Tibial nerve (tissue), 4 donors: ENCODE data around the gene USP6NL. TPM values are rescaled to one million over a fixed set of nuclear protein-coding genes. Genes with fewer than 3 reads are reported as not detected.

Experiments
- DNase-seq, 2 donors: peaks; one replicate each; pipeline ENCODE4 v3.0.0-alpha.2; 2019; ENCODE audit warnings: low spot score in 2 of 2
- H3K27ac ChIP-seq, 4 donors: fragments of 200-600 bp; sonication (generic) in 3 of 4; one replicate each; pipeline ENCODE4 v1.5.1; 2017 to 2019; ENCODE audit warnings: mild to moderate bottlenecking in 1 of 4
- H3K27me3 ChIP-seq, 2 donors: fragments of 200-600 bp; sonication (generic) in 1 of 2; one replicate each; pipeline versions ENCODE4 v1.5.1 to v1.6.0; 2017 to 2019
- H3K36me3 ChIP-seq, 3 donors: fragments of 200-600 bp; sonication (generic); one replicate each; pipeline ENCODE4 v1.5.1; 2018 to 2019
- H3K4me1 ChIP-seq, 4 donors: fragments of 200-600 bp; sonication (generic) in 3 of 4; one replicate each; pipeline ENCODE4 v1.5.1; 2017 to 2019
- H3K4me3 ChIP-seq, 4 donors: fragments of 200-600 bp; sonication (generic) in 3 of 4; one replicate each; pipeline ENCODE4 v1.5.1; 2017 to 2019; ENCODE audit warnings: mild to moderate bottlenecking in 1 of 4, moderate library complexity in 1 of 4
- H3K9me3 ChIP-seq, 4 donors: fragments of 200-600 bp; sonication (generic) in 3 of 4; one replicate each; pipeline ENCODE4 v1.5.1; 2017 to 2019
- EP300 ChIP-seq, 2 donors: sonication (generic); formaldehyde crosslinking; IDR thresholded peaks; one replicate each; pipeline ENCODE4 v1.6.1; 2017; ENCODE audit warnings: antibody characterized with exemption in 2 of 2, mild to moderate bottlenecking in 1 of 2
- POLR2A ChIP-seq, 2 donors: fragments of 450-650 bp; IDR thresholded peaks; one replicate each; pipeline ENCODE4 v1.6.1; 2017; ENCODE audit warnings: antibody characterized with exemption in 2 of 2, mild to moderate bottlenecking in 2 of 2, moderate library complexity in 2 of 2
- WGBS, 2 donors: methylation state at CpG; one replicate each; pipeline ENCODE4 v1.1.5; 2018; 5-methylcytosine and 5-hydroxymethylcytosine counted together
- total RNA-seq, 4 donors: library from RNA; depleted of rRNA; stranded (reverse); fragments of >200 nt; gene quantifications; one replicate each; pipeline ENCODE4 v1.1.0, GENCODE V29; 2016
- TF ChIP-seq, protein P1 (sequence below), 5 experiments: fragments of 200-600 bp in 3 of 5; fragments of 450-650 bp in 2 of 5; sonication (generic) in 3 of 5; IDR thresholded peaks; one replicate each; pipeline ENCODE4 v1.5.1; 2016 to 2019; ENCODE audit warnings: antibody characterized with exemption in 5 of 5, mild to moderate bottlenecking in 3 of 5, moderate library complexity in 2 of 5

USP6NL gene
- total RNA-seq, 4 donors from 2014 or later: 21.8 to 33.9 (median 25.0) TPM

DNA sequence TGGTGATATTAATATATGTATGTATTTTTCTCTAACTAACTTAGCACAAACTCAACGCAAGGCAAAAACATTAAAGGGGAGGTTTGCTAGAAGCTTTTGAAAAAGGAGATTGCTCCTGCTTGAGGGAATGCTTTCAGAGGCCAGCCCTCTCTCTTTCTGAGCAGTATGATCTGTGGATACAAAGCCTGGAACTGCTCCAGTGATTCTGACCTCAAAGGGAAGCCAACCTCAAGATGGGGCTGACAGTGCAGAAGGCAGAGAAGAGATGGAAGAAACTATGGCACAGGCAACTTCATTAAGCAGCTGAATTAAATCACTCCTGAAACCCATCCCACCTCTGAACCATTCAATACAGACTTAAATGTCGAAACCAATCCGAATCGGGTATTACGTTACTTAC is 102.4 kb downstream of the USP6NL start:
- TF ChIP-seq, protein P1, sequence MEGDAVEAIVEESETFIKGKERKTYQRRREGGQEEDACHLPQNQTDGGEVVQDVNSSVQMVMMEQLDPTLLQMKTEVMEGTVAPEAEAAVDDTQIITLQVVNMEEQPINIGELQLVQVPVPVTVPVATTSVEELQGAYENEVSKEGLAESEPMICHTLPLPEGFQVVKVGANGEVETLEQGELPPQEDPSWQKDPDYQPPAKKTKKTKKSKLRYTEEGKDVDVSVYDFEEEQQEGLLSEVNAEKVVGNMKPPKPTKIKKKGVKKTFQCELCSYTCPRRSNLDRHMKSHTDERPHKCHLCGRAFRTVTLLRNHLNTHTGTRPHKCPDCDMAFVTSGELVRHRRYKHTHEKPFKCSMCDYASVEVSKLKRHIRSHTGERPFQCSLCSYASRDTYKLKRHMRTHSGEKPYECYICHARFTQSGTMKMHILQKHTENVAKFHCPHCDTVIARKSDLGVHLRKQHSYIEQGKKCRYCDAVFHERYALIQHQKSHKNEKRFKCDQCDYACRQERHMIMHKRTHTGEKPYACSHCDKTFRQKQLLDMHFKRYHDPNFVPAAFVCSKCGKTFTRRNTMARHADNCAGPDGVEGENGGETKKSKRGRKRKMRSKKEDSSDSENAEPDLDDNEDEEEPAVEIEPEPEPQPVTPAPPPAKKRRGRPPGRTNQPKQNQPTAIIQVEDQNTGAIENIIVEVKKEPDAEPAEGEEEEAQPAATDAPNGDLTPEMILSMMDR (IDR thresholded peaks at IDR 0.05): no peak
- no peak for TF ChIP-seq POLR2A (IDR thresholded peaks at IDR 0.05)
- no peak for TF ChIP-seq EP300 (IDR thresholded peaks at IDR 0.05)
- H3K36me3 ChIP-seq: peaks cover 0 to 20% (median 0%) of the 10 kb centered on the region in 3 donors
- no peaks in the 10 kb centered on the region for H3K9me3 ChIP-seq
- H3K4me3 ChIP-seq: no peak overlapping the region
- WGBS, 2 donors: 92 to 97% methylated on average over 5 of the region's 5 CpGs
- no peak overlapping the region for H3K27ac ChIP-seq
- H3K27me3 ChIP-seq: no peaks in the 10 kb centered on the region
- DNase-seq: no peak
- peaks cover 0 to 17% (median 0%) of the 10 kb centered on the region in 4 donors for H3K4me1 ChIP-seq

DNA sequence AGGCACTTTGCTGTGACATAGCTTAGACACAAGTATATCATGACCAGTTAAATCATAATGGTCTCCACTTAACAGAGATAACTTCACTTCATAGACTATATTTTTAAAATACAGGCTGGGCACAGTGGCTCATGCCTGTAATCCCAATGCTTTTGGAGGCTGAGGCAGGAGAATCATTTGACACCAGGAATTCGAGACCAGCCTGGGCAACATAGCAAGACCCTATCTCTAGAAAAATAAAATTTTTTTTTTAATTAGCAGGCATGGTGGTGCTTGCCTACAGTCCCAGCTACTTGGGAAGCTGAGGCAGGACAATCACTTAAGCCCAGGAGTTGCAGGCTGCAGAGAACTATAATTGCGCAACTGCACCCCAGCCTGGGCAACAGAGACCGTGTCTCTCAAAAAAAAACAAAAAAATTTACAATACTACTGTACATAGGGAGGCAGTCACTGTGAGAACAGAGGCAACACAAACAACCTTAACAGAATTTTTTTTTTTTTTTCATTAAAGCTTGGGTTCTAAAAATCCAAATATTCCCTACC is 105.1 kb downstream of the USP6NL start:
- Histone ChIP-seq H3K4me3 (no peak overlapping the region), H3K36me3 (peaks cover 0 to 20% (median 0%) of the 10 kb centered on the region in 3 donors)
- 80 to 81% methylated on average over 3 of the region's 3 CpGs for WGBS, 2 donors

DNA sequence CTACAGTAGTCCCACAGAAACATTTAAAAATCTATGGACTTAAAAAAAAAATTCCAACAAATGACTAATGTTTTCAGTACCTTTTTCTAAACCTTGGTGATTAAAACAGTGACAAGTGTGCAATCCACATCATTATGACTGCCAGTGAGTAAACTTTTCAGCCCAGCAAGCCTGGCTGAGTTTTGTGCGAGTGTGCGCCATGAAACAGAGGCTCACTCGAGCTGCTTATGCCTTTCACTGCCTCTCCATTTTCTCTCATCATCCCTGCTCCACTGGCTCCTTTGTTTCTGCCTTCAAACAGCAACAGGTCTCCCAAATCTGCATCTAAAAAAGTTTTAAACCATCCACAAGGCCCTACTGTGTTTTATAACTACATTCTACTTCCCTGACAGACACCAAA is 105.8 kb downstream of the USP6NL start:
- peaks cover 0 to 20% (median 0%) of the 10 kb centered on the region in 3 donors for H3K36me3 ChIP-seq
- WGBS, 2 donors: 60 to 65% methylated on average over 3 of the region's 3 CpGs
- H3K9me3 ChIP-seq: no peaks in the 10 kb centered on the region
- H3K4me3 ChIP-seq: no peak overlapping the region
- no peak overlapping the region for H3K27ac ChIP-seq
- peaks cover 0 to 10% (median 0%) of the 10 kb centered on the region in 4 donors for H3K4me1 ChIP-seq
- H3K27me3 ChIP-seq: no peaks in the 10 kb centered on the region
- no peak for DNase-seq
- TF ChIP-seq, protein P1 (IDR thresholded peaks at IDR 0.05): no peak
- TF ChIP-seq POLR2A (IDR thresholded peaks at IDR 0.05) (no peak), EP300 (IDR thresholded peaks at IDR 0.05) (no peak)

More for the DNA sequence above, 105.1 kb downstream of the USP6NL start:
- peaks cover 0 to 15% (median 0%) of the 10 kb centered on the region in 4 donors for H3K4me1 ChIP-seq
- no peak overlapping the region for H3K27ac ChIP-seq
- TF ChIP-seq, protein P1 (IDR thresholded peaks at IDR 0.05): no peak
- TF ChIP-seq POLR2A (IDR thresholded peaks at IDR 0.05) (no peak), EP300 (IDR thresholded peaks at IDR 0.05) (no peak)
- no peaks in the 10 kb centered on the region for H3K27me3 ChIP-seq
- no peak for DNase-seq
- no peaks in the 10 kb centered on the region for H3K9me3 ChIP-seq

DNA sequence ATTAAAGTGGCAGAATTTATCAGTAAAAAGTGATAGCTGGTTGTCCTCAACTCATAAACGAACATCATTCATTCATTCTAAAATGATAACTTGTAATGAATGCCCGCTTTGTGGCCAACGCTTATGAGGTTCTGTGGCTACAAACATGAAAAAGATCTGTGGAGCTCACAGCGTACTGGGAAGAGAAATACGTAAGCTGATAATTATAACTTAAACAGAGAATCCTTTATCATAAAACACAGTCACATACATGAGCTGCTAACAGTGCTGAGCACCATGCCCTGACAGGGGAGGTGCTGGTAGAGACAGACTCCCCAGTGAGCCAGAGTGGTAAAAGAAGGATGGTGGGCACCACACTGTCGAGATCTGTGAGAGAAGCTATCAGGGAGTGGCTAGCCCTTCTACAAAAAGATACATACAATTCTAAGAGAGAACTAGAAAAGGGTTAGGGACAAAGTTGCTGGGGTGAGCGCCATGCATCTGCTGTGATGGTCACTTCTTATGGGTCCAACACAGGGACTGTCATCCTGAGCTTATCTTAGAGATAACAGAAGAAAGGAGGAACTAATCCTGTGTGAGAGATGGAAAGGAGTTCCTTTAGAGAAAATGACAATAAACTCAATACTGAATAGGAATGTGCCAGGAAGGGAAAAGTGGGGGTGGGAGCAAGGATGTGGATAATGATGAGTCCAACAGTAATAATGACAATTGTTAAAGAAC is 106.7 kb downstream of the USP6NL start:
- Histone ChIP-seq H3K27me3 (no peaks in the 10 kb centered on the region), H3K36me3 (peaks cover 0 to 20% (median 0%) of the 10 kb centered on the region in 3 donors), H3K27ac (no peak overlapping the region), H3K9me3 (no peaks in the 10 kb centered on the region), H3K4me1 (peaks cover 0 to 4% (median 0%) of the 10 kb centered on the region in 4 donors), H3K4me3 (no peak overlapping the region)
- WGBS, 2 donors: 61 to 62% methylated on average over 7 of the region's 7 CpGs
- no peak for TF ChIP-seq POLR2A (IDR thresholded peaks at IDR 0.05)
- TF ChIP-seq, protein P1 (IDR thresholded peaks at IDR 0.05): no peak
- DNase-seq: no peak

DNA sequence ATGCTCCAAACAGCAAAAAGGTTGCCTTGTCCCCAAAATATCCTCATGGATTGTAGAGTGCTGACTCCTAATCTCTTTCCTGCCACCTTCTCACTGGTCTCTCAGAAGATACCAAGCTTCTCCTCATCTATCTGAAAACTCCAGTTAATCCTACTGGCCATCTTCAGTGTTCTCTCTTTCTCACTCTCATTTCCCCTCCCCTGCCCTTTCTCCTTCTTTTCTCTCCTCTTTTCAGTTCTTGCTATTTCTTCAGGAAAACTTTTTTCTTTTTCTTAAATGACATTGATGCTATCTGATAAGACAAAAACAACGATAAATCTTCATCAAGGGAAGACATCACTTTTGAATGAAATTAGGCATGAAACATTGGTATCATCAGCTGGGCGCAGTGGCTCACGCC is 109.8 kb downstream of the USP6NL start:
- no peak for TF ChIP-seq POLR2A (IDR thresholded peaks at IDR 0.05)
- TF ChIP-seq, protein P1 (IDR thresholded peaks at IDR 0.05): no peak
- no peak for TF ChIP-seq EP300 (IDR thresholded peaks at IDR 0.05)
- H3K4me3 ChIP-seq: no peak overlapping the region
- no peaks in the 10 kb centered on the region for H3K9me3 ChIP-seq
- no peak overlapping the region for H3K27ac ChIP-seq
- WGBS, 2 donors: 84 to 98% methylated on average over 3 of the region's 3 CpGs
- H3K27me3 ChIP-seq: no peaks in the 10 kb centered on the region
- no peak for DNase-seq
- peaks cover 0 to 4% (median 0%) of the 10 kb centered on the region in 4 donors for H3K4me1 ChIP-seq
- H3K36me3 ChIP-seq: peaks cover 0 to 11% (median 0%) of the 10 kb centered on the region in 3 donors
